ENCODE data around the gene CCDC197.

Gene CCDC197

DNA sequence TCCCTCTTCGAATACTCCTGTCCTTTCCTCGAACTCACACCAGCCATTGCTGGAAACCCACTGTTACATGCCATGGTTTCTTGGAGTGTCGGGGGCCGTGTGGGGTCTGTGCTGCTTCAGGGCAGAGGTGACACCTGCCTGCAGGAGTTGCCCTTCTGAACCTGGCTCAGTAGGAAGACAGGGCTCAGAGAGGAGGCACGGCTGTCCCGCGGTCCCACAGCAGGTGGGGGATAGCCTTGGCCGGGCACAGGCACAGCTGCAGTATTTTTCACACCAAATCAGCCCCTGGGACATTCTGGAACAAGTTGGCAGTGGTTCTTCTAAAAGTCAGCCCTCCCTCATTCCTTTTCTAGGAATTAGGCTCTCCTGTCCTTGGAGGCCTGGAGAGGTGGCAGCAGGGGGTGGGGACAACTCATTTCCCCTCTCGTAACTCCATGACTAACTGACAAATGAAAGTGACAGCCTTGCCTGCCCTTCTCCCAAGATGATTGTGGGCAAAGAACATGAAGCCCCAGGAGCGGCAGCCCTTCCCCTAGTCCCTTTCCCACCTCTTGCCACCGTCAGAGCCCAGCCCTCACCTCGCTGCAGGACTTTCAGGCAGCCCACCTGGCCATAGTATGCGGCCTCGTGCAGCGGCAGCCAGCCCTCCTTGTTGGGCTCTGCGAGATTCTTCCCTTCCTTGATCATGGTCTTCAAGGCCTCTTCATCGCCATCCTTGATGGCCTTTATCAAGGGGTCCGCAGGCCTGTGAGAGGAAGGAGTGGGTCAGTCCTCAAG, 43.2 kb upstream of the CCDC197 start:
- peak overlapping the region; percentile 6 for H3K9ac ChIP-seq (ENCODE audit: low read depth, low read length, poor library complexity, severe bottlenecking)
- no peaks in the 10 kb centered on the region for H3K36me3 ChIP-seq (ENCODE audit: insufficient read depth, low read length)
- H3K4me3 ChIP-seq (ENCODE audit: low read length, poor library complexity, severe bottlenecking), result no peak overlapping the region
- no peaks in the 10 kb centered on the region for H3K27me3 ChIP-seq (ENCODE audit: insufficient read depth, low read length, poor library complexity, severe bottlenecking)
- H3K9me2 ChIP-seq (replicated peaks; ENCODE audit: low read depth, low read length), result no peaks in the 10 kb centered on the region
- H3K4me1 ChIP-seq (ENCODE audit: insufficient read depth, low read length, poor library complexity, severe bottlenecking), result peaks cover 65% of the 10 kb centered on the region
- TF ChIP-seq, protein P1, sequence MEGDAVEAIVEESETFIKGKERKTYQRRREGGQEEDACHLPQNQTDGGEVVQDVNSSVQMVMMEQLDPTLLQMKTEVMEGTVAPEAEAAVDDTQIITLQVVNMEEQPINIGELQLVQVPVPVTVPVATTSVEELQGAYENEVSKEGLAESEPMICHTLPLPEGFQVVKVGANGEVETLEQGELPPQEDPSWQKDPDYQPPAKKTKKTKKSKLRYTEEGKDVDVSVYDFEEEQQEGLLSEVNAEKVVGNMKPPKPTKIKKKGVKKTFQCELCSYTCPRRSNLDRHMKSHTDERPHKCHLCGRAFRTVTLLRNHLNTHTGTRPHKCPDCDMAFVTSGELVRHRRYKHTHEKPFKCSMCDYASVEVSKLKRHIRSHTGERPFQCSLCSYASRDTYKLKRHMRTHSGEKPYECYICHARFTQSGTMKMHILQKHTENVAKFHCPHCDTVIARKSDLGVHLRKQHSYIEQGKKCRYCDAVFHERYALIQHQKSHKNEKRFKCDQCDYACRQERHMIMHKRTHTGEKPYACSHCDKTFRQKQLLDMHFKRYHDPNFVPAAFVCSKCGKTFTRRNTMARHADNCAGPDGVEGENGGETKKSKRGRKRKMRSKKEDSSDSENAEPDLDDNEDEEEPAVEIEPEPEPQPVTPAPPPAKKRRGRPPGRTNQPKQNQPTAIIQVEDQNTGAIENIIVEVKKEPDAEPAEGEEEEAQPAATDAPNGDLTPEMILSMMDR (conservative IDR thresholded peaks at IDR 0.05; ENCODE audit: low read length), result no peak
- no peak for TF ChIP-seq EZH2phosphoT487 (IDR thresholded peaks at IDR 0.05; ENCODE audit: borderline replicate concordance)
- no peak overlapping the region for H3K4me2 ChIP-seq (ENCODE audit: low read depth, low read length, poor library complexity, severe bottlenecking)
- H2AFZ ChIP-seq (ENCODE audit: low read length), result no peak overlapping the region
- no peaks in the 10 kb centered on the region for H4K20me1 ChIP-seq (ENCODE audit: insufficient read depth, low read length, poor library complexity, severe bottlenecking)
- H3K9me3 ChIP-seq (ENCODE audit: insufficient read depth, low read depth, low read length), result no peaks in the 10 kb centered on the region
- H3K79me2 ChIP-seq (ENCODE audit: insufficient read depth, low read length), result no peaks in the 10 kb centered on the region
- H3F3A ChIP-seq (ENCODE audit: low read depth), result no peaks in the 10 kb centered on the region

DNA sequence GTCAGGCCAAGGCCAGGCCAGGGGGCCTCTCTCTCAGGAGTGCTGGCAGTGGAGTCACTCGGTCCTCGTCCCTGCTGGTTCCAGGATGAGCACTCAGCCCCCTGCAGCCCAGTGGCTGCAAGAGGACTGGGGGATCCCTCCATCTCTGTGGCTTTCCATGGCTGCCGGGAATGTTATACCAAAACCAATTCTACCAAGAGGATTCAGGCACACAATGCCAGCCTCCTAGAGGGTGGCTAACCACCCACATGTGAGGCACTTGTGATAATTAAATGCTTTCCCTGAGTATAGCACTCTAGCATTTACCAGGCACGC, 42.6 kb upstream of the CCDC197 start:
- peaks cover 70% of the 10 kb centered on the region for H3K4me1 ChIP-seq (ENCODE audit: insufficient read depth, low read length, poor library complexity, severe bottlenecking)

DNA sequence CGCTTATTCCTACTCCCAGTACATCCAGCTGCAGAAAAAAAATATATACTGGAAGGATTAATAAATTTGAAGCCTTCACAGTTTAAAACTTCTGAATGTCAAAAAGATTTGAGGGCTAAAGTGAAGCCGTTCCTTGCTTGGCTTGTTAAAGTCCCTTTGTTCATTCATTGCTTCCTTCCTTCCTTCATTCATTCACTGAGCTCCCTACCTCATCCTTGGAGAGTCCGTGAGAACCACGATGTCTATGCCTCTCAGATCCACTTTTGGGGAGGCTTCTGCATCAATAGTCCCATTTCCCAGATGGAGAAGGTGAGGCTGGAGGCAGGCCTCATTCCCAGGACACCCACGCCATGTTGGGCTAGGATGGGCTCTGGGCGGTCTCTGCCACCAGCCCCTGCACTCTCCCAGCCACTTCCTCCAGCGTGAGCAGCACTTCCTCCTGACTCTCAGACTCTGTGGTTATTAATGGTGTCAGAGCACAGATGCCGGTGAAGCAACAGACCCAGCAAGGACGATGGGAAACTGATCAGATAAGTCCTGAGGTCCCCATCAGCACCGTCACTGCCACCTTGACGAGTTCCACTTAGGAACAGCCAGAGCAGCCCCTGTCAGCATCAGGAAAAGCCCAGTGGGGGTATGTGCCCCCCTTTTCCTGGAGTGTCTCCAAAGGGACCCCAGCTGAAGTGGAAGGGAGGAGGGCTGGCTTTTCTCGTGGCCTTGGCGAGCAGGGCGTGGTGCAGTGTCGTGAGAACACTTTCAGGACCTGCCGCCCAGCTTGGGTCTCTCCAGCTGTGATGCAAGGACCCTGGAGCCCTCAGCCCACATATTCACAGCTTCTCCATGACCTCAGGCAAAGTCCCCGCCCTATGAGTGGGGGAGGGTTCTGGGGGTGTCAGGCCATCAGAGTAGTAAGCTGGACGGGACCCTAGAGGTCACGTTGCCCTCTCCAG, 41.9 kb upstream of the CCDC197 start:
- H3K27me3 ChIP-seq (ENCODE audit: insufficient read depth, low read length, poor library complexity, severe bottlenecking), result no peaks in the 10 kb centered on the region
- H3K36me3 ChIP-seq (ENCODE audit: insufficient read depth, low read length), result no peaks in the 10 kb centered on the region
- peak overlapping the region; percentile 67 for H3K4me3 ChIP-seq (ENCODE audit: low read length, poor library complexity, severe bottlenecking)
- peak overlapping the region; percentile 70 for H3K4me2 ChIP-seq (ENCODE audit: low read depth, low read length, poor library complexity, severe bottlenecking)
- no peaks in the 10 kb centered on the region for H3K79me2 ChIP-seq (ENCODE audit: insufficient read depth, low read length)
- 0 out of 2 replicates have a peak overlapping the region, but pooled peaks have one; percentile 27 for H2AFZ ChIP-seq (ENCODE audit: low read length)
- no peaks in the 10 kb centered on the region for H3F3A ChIP-seq (ENCODE audit: low read depth)
- H3K9me3 ChIP-seq (ENCODE audit: insufficient read depth, low read depth, low read length), result no peaks in the 10 kb centered on the region
- H3K4me1 ChIP-seq (ENCODE audit: insufficient read depth, low read length, poor library complexity, severe bottlenecking), result peaks cover 78% of the 10 kb centered on the region
- H3K9ac ChIP-seq (ENCODE audit: low read depth, low read length, poor library complexity, severe bottlenecking), result peak overlapping the region; percentile 56
- H3K9me2 ChIP-seq (replicated peaks; ENCODE audit: low read depth, low read length), result no peaks in the 10 kb centered on the region
- no peaks in the 10 kb centered on the region for H4K20me1 ChIP-seq (ENCODE audit: insufficient read depth, low read length, poor library complexity, severe bottlenecking)
- TF ChIP-seq, protein P1 (conservative IDR thresholded peaks at IDR 0.05; ENCODE audit: low read length), result no peak
- no peak for TF ChIP-seq EZH2phosphoT487 (IDR thresholded peaks at IDR 0.05; ENCODE audit: borderline replicate concordance)

More for the DNA sequence above, 42.6 kb upstream of the CCDC197 start:
- Histone ChIP-seq H3F3A (ENCODE audit: low read depth) (no peaks in the 10 kb centered on the region), H3K79me2 (ENCODE audit: insufficient read depth, low read length) (no peaks in the 10 kb centered on the region), H4K20me1 (ENCODE audit: insufficient read depth, low read length, poor library complexity, severe bottlenecking) (no peaks in the 10 kb centered on the region), H3K36me3 (ENCODE audit: insufficient read depth, low read length) (no peaks in the 10 kb centered on the region), H3K9ac (ENCODE audit: low read depth, low read length, poor library complexity, severe bottlenecking) (no peak overlapping the region), H3K4me2 (ENCODE audit: low read depth, low read length, poor library complexity, severe bottlenecking) (peak overlapping the region; percentile 70), H2AFZ (ENCODE audit: low read length) (no peak overlapping the region), H3K27me3 (ENCODE audit: insufficient read depth, low read length, poor library complexity, severe bottlenecking) (no peaks in the 10 kb centered on the region), H3K4me3 (ENCODE audit: low read length, poor library complexity, severe bottlenecking) (peak overlapping the region; percentile 67), H3K9me3 (ENCODE audit: insufficient read depth, low read depth, low read length) (no peaks in the 10 kb centered on the region), H3K9me2 (replicated peaks; ENCODE audit: low read depth, low read length) (no peaks in the 10 kb centered on the region)
- TF ChIP-seq, protein P1 (conservative IDR thresholded peaks at IDR 0.05; ENCODE audit: low read length), result no peak
- TF ChIP-seq EZH2phosphoT487 (IDR thresholded peaks at IDR 0.05; ENCODE audit: borderline replicate concordance), result no peak

Data from Loucy (cell line).